Stimulated activated CD8-positive, alpha-beta memory T cell treated with anti-CD3 and anti-CD28 coated beads, Interleukin-12 subunit alpha, Interleukin-12 subunit beta, amount 100 ng/mL, for 4 hours (primary cell): ENCODE results near the gene NR3C2.

Source experiments
- DNase-seq: peaks from one replicate; pipeline ENCODE4 v3.0.0-alpha.2; 2020; ENCODE audit warnings: low read depth

Gene NR3C2

GRCh38 chr4:148259841-148260240, 182.4 kb downstream of the NR3C2 start:
- no peak for DNase-seq

DNA sequence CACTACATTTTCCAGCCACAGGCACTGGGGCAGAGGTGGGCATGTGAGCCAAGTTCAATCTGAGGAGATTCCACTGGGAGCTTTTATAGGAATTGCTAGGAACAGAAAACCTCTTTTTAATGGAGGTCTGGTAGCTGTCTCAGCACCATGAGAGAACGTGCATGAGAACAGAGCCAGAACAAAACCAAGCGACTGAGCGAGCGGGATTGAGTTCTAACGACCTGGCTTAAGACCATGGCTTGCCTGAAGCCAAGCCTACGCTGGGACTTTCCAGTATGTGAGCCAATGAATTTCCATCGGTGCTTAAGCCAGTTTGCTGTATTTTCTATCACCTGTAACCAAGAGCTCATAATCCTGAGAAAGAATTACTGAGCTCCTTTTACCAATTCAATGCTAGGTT, 183.7 kb downstream of the NR3C2 start:
- no peak for DNase-seq

DNA sequence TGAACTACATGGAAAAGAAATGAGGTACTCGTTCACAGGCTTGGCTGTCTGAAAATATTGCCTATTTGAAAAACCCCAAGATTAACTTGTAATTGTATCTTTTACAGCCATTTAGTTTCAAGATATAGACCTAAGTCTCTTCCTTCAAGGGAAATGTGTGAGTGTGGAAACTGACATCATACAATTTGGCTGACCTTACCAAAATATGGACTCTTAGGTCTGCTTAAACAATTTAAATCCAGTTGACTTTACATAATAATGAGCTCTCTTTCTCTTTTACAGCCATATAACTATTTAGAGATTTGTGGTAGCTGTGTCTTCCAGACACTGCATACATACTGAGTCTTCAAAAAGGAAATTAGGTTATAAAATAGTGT, 186.9 kb downstream of the NR3C2 start:
- DNase-seq: no peak

- DNase-seq: no peak
Measured at GRCh38 chr4:148254621-148255343, 187.4 kb downstream of the NR3C2 start.

DNA sequence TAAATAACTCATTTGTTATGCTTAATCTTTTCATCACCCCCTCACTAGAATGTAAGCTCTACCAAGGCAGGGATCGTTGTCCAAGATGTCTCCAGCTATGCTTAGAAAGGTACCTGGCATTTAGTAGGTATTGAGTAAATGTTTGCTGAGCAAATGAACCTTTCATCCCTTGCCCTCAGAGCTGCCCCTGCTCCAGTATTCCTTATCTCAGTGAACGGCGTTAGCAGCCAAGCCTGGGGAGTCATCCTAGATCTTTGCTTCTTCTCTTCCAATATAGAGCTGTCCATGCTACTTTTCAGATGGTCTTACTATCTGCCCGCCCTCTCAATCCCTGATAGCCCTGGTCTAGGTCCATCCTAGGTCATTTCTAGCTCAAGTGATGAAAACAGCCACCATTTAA, 188.4 kb downstream of the NR3C2 start:
- no peak for DNase-seq

DNA sequence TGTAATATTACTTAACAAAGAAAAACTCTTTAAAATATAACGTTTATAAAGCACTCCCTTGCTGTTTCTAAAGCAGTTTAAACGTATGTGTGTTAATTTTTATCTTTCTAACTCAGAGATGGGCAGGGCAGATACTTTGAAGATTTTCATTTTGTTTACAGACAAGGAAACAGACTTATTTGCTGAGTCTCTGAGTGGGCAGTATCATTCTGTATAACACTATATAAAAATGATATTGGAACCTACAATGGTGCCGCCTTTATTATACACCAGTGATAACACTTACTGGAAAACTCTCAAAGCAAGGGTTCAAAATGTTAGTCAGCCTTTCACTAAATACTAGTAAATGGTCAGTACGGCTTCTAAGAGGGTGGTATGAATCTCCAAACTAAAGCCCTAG, 193.4 kb downstream of the NR3C2 start:
- DNase-seq: no peak

DNA sequence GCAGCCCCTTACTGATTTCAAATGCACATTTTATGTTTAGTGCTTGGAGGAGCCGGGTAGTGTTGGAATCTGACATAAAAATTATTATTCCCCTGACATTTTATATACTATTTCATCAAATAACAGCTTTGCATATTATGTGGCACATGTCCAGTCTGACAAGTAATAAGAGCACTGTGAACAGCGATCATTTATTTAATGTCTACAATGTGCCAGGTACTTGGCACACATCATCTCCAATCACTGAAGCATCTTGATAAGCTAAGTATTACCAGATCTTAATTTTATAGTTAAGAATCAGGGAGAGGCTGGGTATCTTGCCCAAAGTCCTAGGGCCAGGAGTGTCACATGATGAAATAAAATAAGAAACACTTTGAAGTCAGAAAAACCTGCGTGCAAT, 197.2 kb downstream of the NR3C2 start:
- DNase-seq: no peak

DNA sequence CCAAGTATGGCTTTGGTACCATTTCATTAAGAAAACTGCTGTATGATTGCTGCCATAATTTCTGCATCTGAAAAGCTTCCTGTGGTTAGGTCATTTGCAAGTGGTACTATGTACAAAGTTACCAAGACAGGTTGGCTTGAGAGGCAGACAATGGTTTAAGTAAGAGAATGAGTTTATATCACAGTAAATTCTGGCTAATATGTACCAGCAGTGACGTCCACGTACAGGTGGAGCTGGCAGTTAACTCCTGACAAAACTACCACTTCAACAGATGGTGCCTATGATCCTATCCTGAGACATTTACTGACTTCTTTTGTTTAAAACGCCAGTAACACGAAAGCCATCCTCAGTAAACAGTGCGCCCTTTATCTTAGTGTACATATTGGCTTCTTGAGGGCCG, 198.4 kb downstream of the NR3C2 start:
- no peak for DNase-seq

GRCh38 chr4:148240241-148240640, 202.0 kb downstream of the NR3C2 start:
- DNase-seq: no peak

DNA sequence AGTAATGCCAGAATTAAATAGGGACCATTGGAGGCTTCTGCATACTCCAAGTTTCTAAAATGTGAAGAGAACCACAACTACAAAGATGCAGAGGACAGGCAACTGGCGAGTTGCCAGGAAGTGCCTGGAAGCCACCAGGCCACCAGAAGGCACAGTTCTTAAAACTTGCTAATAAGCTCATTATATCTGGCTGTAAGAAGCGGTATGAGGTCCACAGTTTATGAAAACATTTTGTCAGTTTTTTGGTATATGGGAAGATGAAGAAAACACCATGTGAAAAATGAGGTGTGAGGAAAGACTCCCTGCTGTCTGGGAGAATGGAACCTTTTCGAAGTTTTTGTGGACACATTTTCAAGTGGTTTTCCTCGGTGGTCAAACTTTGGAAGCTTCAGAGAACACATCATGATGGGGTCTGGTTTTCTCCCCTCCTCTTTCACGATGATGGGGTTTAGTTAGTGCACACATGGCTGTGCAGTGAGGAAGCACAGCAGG, 202.7 kb downstream of the NR3C2 start:
- no peak for DNase-seq

- no peak for DNase-seq
Measured at GRCh38 chr4:148238811-148239493, 203.3 kb downstream of the NR3C2 start.

DNA sequence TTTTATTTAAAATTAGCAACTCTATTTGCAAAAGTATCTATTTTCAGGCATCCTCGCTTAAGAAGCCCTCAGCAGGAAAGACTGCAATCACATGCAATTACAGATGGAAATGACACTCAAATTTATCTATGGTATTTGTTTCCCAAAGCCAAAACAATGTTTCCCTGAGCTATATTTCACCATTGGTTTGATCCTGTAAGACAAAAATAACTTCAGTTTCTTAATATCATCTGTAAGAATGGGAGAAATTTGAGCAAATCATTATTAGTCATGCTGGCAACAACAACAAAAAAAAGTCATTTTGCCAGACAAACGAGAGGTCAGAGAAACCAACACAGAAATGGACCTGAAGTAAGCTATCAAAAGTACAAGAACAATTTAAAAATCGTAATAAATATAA, 204.1 kb downstream of the NR3C2 start:
- DNase-seq: no peak

DNA sequence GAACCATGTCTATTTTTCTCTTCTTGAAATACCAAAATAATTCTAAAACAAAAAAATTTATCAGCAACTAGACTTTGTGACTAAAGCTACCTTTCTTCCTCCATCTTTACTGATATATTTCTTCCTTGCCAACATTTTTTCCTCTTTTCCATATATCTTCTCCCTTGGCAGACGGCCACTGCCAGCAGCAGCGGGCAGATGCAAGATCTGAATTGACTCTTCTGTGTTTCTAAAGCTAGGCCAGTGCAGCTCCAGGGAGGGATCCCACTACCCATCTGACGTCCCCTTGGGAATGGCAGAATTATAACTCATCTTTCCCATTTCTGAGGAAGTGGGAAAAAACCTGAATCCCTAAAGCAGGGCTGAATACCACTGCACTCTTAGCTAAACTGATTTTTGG, 206.4 kb downstream of the NR3C2 start:
- no peak for DNase-seq

GRCh38 chr4:148229798-148230197, 212.4 kb downstream of the NR3C2 start:
- no peak for DNase-seq

DNA sequence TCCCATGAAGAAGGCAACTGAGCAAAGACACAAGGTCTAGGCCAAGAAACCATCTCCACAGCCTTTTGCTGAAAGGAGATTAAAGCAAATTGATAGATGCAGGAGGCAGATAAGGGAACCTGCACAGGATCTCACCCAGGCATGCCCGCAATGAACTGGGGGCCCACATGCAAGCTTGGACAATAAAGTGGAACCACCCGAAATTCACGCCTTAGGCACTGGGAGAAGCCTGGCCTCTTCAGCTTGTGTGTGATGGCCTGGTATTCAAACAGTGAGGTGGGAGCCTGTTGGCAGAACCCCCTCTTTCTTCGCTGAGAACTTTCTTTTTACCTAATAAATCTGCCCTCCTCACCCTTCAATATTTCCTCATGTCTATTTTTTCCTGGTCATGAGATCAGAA, 213.2 kb downstream of the NR3C2 start:
- no peak for DNase-seq

- no peak for DNase-seq
Measured at GRCh38 chr4:148227147-148227546, 215.1 kb downstream of the NR3C2 start.

- DNase-seq: no peak
Measured at GRCh38 chr4:148226341-148226740, 215.9 kb downstream of the NR3C2 start.

DNA sequence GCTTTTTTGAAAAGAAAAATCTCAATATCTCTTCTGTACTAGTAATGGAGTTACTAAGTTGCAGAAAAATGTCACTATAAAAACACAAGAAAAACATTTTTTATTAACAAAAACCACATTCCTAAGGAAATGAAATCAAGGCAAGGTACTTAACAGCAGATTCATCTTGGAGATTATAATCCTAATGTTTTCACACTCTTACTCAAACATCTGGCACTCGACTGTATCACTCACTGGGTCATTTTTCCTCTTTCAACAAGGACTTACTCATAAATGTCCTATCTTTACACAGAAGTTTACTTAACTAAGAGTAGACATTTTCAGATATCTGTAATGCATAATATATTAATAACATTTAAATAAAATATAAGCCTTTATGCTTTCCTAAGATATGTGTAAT, 216.6 kb downstream of the NR3C2 start:
- no peak for DNase-seq

DNA sequence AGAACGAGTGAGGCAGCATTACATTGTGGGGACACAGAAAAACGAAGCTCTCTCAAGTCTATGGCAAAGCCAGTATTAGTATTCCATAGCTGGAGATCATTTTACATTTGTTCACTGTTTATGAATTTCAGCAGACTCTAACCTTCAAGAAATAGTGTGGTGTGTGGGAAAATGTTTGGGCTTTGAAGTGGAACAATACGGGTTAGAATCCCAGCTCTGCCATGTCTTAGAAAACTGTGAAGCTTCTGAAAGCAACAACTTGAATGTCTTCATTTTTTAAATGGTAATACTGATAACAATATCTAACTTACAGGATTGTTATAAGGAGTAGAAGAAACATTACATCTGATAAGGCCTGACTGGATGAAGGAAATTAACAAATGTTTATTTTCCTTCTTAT, 217.7 kb downstream of the NR3C2 start:
- DNase-seq: no peak

DNA sequence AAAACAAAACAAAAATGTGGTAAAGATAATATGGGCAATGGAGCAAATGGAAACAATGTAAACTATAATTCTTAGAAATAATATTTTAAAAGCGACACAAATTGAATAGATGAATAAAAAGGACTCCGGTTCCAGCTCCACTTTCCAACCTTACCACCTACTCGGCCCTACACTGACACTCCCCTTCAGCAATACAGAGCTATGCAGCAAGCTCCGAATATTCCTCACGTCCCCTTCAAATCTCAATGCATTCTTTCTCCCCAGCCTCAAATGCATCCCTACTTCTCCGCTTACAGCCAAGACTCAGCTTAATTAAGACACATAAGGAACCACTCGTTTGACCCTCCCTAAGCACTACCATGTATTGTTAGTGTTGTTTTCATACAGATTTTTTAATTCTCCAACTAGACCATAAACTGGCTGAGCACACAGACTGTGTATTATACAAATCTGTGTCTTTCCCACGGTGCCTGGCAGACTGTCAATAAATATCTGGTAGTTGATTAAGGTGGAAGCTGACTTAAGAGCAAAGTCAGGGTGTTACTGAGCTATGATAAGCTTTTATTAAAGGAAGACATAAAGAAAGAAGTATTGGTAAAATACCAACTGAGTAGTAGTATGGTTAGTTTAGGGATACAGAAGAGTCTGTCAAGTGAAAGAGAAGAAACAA, 219.1 kb downstream of the NR3C2 start:
- DNase-seq: no peak

DNA sequence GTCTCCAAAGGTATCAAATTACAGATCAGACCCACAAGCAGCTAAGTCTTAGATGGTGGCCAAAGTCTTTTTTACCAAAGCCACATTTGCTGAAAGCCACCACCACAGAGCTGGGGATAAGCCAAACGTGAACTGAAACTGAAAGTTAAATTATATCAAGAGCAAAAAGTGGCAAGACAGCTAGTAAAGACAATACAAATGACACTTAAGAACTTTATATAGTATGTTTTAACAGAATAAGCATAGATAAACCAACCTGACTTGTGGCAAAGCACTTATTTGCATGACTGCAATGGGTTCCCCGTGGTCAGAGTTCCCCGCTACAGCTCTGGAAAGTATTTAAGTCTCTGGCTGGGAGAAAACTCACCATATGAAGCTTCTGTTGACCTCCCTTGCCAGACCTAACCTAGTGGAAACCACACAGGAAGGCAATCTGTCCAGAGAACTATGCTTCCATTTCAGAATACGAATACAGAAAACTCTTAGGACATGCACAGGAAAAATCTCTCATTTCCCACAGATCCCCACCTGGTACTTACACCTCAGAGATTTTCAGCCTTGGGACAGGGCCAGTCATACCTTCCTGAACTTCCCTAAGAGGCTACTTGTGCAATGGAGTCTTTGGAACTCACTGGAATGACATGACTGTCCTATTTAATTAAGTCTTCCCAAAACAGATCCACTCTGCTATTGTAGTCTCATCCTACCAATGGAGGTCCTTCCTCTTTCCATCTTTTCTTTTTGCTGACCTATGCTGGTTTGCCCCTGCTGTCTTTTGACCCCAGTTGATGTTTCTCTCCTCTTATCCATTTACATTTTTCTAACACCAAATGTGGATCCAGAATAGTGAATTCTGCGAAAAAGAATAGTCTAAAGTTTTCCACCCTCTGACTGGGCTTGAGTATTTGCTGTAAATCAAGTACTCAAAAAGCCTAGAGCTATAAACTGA, 225.1 kb downstream of the NR3C2 start:
- no peak for DNase-seq

DNA sequence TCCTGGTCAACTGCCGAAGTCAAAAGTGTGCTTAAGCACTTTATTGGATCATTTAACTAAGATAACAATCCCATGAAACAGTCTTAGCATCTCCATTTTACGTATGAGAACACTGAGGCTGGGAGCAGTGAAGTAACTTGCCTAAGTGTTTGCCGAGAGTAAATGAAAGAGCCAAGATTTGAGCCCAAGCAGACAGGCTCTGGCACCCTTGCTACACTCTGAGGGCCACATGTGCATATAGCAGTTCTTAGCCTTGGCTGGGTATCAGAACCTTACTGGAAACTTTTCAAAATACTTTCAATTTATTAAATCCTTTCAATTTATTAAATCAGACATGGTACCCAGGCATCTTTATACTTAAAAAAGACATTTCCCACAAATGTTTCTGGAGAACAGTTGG, 225.9 kb downstream of the NR3C2 start:
- no peak for DNase-seq
